GM12878 (cell line): ENCODE results near the gene C3orf49. TPM values are rescaled to one million over a fixed set of nuclear protein-coding genes. Genes with fewer than 3 reads are reported as not detected.

Source experiments
- ATAC-seq: fragments of 200-7000 bp; cut with Tn5 transposase; 3 replicates; pipeline ENCODE4 v1.9.1; 2020; ENCODE audit warnings: mild to moderate bottlenecking, moderate library complexity
- BruUV-seq: library from RNA; stranded (reverse); fragments of 400-500 nt; replicated peaks from 2 replicates; lab custom pipeline; 2021; lab: Mats Ljungman, UMichigan
- CTCF ChIA-PET: fragments of 300-600 bp; sonication (Branson Sonifier 250); formaldehyde crosslinking; extraction: SDS; loops from one replicate; lab custom pipeline; 2021; ENCODE audit warnings: inconsistent platforms; lab: Yijun Ruan, JAX
- POLR2A ChIA-PET: fragments of 350-600 bp; formaldehyde crosslinking; extraction: SDS; loops from one replicate; lab custom pipeline; 2021; ENCODE audit warnings: inconsistent platforms; lab: Charles Lee
- RAD21 ChIA-PET: fragments of 300-600 bp; sonication (Branson Sonifier 250); formaldehyde crosslinking; loops from one replicate; lab custom pipeline; 2023; ENCODE audit warnings: antibody characterized with exemption; ENCODE audit not compliant: unreplicated experiment; lab: Charles Lee
- SMC1A ChIA-PET: fragments of 300-600 bp; sonication (Branson Sonifier 250); formaldehyde crosslinking; loops from one replicate; lab custom pipeline; 2023; ENCODE audit not compliant: unreplicated experiment, uncharacterized antibody; lab: Charles Lee
- DNase-seq: peaks from one replicate; pipeline ENCODE4 v3.0.0-alpha.2; 2011; ENCODE audit warnings: low read depth, low spot score
- FAIRE-seq: peaks from 3 replicates; lab custom pipeline; 2011; peaks lifted over from hg19 to GRCh38; lab: Jason Lieb, UNC
- H2AFZ ChIP-seq: 2 replicates; pipeline ENCODE4 v1.6.0; 2011; ENCODE audit warnings: low read depth, low read length, control low read depth; ENCODE audit not compliant: control insufficient read depth
- H3K27ac ChIP-seq: 2 replicates; pipeline ENCODE4 v1.5.1; 2011; ENCODE audit warnings: control low read depth; ENCODE audit not compliant: control insufficient read depth, insufficient read depth
- H3K27me3 ChIP-seq, 2 experiments: replicated peaks in 1 of 2; 2 replicates each; pipeline versions ENCODE4 v1.6.0 to v1.6.1; 2011; ENCODE audit warnings: low read length in 1 of 2; ENCODE audit not compliant: control insufficient read depth in 2 of 2, insufficient read depth in 2 of 2
- H3K36me3 ChIP-seq, 2 experiments: 2 replicates each; pipeline ENCODE4 v1.5.1; 2011; ENCODE audit warnings: low read length in 1 of 2; ENCODE audit not compliant: control insufficient read depth in 2 of 2, insufficient read depth in 2 of 2
- H3K4me1 ChIP-seq: 2 replicates; pipeline ENCODE4 v1.6.1; 2011; ENCODE audit warnings: mild to moderate bottlenecking, low read length, moderate library complexity, mixed read lengths; ENCODE audit not compliant: control insufficient read depth, insufficient read depth
- H3K4me2 ChIP-seq: 2 replicates; pipeline ENCODE4 v1.6.0; 2011; ENCODE audit warnings: control low read depth; ENCODE audit not compliant: control insufficient read depth, insufficient read depth
- H3K4me3 ChIP-seq: fragments of 200-600 bp; sonication (generic); 2 replicates; pipeline ENCODE4 v1.5.1; 2016
- H3K79me2 ChIP-seq: 2 replicates; pipeline ENCODE4 v1.6.0; 2011; ENCODE audit warnings: low read length; ENCODE audit not compliant: control insufficient read depth, insufficient read depth
- H3K9ac ChIP-seq: 2 replicates; pipeline ENCODE4 v1.8.0; 2011; ENCODE audit warnings: low read length, control low read depth, mixed read lengths; ENCODE audit not compliant: control insufficient read depth, insufficient read depth
- H3K9me3 ChIP-seq: replicated peaks from 3 replicates; pipeline ENCODE4 v1.5.1; 2011; ENCODE audit warnings: mild to moderate bottlenecking, low read length; ENCODE audit not compliant: control insufficient read depth, insufficient read depth
- H4K20me1 ChIP-seq: 2 replicates; pipeline ENCODE4 v1.6.0; 2011; ENCODE audit not compliant: control insufficient read depth, insufficient read depth
- BRCA1 ChIP-seq: IDR thresholded peaks from 2 replicates; pipeline ENCODE4 v1.6.1; 2011; ENCODE audit warnings: low read depth, low read length, improper control_type of control experiment
- CHD4 ChIP-seq: fragments of 200-600 bp; sonication (generic); IDR thresholded peaks from 2 replicates; pipeline ENCODE4 v1.6.1; 2016; ENCODE audit warnings: mild to moderate bottlenecking
- DPF2 ChIP-seq: fragments of 450-650 bp; IDR thresholded peaks from 2 replicates; pipeline ENCODE4 v1.6.1; 2017; ENCODE audit warnings: mild to moderate bottlenecking
- IKZF1 ChIP-seq: fragments of 450-650 bp; conservative IDR thresholded peaks from 2 replicates; pipeline ENCODE4 v1.6.1; 2017; ENCODE audit warnings: antibody characterized with exemption, mild to moderate bottlenecking
- KLF5 ChIP-seq: fragments of 450-650 bp; IDR thresholded peaks from 2 replicates; pipeline ENCODE4 v1.6.1; 2014; ENCODE audit warnings: mild to moderate bottlenecking; ENCODE audit not compliant: partially characterized antibody
- LARP7 ChIP-seq: fragments of 450-650 bp; IDR thresholded peaks from 2 replicates; pipeline ENCODE4 v1.6.1; 2017; ENCODE audit warnings: mild to moderate bottlenecking
- MEF2B ChIP-seq: fragments of 450-650 bp; IDR thresholded peaks from 2 replicates; pipeline ENCODE4 v1.6.1; 2018; ENCODE audit warnings: mild to moderate bottlenecking, moderate library complexity; ENCODE audit not compliant: partially characterized antibody, poor library complexity, severe bottlenecking
- MXI1 ChIP-seq: fragments of 150-350 bp; IDR thresholded peaks from 2 replicates; pipeline ENCODE4 v1.6.1; 2011; ENCODE audit warnings: low read depth, mild to moderate bottlenecking, inconsistent platforms, low read length, improper control_type of control experiment
- NFXL1 ChIP-seq: fragments of 450-650 bp; IDR thresholded peaks from 2 replicates; pipeline ENCODE4 v1.6.1; 2017; ENCODE audit warnings: antibody characterized with exemption, mild to moderate bottlenecking, borderline replicate concordance
- PML ChIP-seq: IDR thresholded peaks from 2 replicates; pipeline ENCODE4 v1.6.1; 2012; ENCODE audit warnings: low read length, inconsistent platforms
- POLR2A ChIP-seq: IDR thresholded peaks from 2 replicates; pipeline ENCODE4 v1.6.1; 2011; ENCODE audit warnings: low read depth, mild to moderate bottlenecking, low read length
- RB1 ChIP-seq: fragments of 450-650 bp; formaldehyde crosslinking; IDR thresholded peaks from 2 replicates; pipeline ENCODE4 v1.6.1; 2017; ENCODE audit warnings: mild to moderate bottlenecking, borderline replicate concordance
- RFX5 ChIP-seq: IDR thresholded peaks from 2 replicates; pipeline ENCODE4 v1.6.1; 2011; ENCODE audit warnings: low read depth, low read length, improper control_type of control experiment
- SMAD1 ChIP-seq: fragments of 450-650 bp; IDR thresholded peaks from 2 replicates; pipeline ENCODE4 v1.6.1; 2018; ENCODE audit warnings: mild to moderate bottlenecking, low read depth; ENCODE audit not compliant: partially characterized antibody
- SMC3 ChIP-seq: IDR thresholded peaks from 2 replicates; pipeline ENCODE4 v1.6.1; 2011; ENCODE audit warnings: low read length, improper control_type of control experiment, borderline replicate concordance
- TAF1 ChIP-seq: IDR thresholded peaks from 2 replicates; pipeline ENCODE4 v1.6.1; 2011; ENCODE audit warnings: mild to moderate bottlenecking, low read depth, low read length, borderline replicate concordance
- YY1 ChIP-seq: IDR thresholded peaks from 2 replicates; pipeline ENCODE4 v1.6.1; 2011; ENCODE audit warnings: low read depth, mild to moderate bottlenecking, low read length
- WGBS: methylation state at CpG from one replicate; pipeline ENCODE4 v1.1.6; 2016; ENCODE audit warnings: low lambda C conversion rate; ENCODE audit not compliant: insufficient replicate concordance, insufficient coverage; ENCODE audit errors: missing lambda C conversion rate; 5-methylcytosine and 5-hydroxymethylcytosine counted together
- in situ Hi-C: fragments of 300-500 bp; cut with MboI; formaldehyde crosslinking; loops from 9 replicates; pipeline ENCODE4 v1.14.3; 2018; ENCODE audit warnings: mixed read lengths
- intact Hi-C: fragments of 100-400 bp; cut with micrococcal nuclease; formaldehyde crosslinking; loops from one replicate; pipeline ENCODE4 v1.14.2; 2022; ENCODE audit not compliant: unreplicated experiment
- polyA plus RNA-seq, 11 experiments: library from polyadenylated mRNA; depleted of rRNA in 4 of 11; unstranded in 6 of 11; stranded (reverse) in 5 of 11; fragments of >200 nt; fragmentation: Nextera tagmentation in 4 of 11; fragmentation: Illumina TruSeq in 1 of 11; extraction: Ambion mirVana in 4 of 11; extraction: Trizol in 1 of 11; gene quantifications; 1 replicate in 1 of 11; 2 replicates in 10 of 11; pipeline versions ENCODE4 v1.2.1 to v1.2.3, GENCODE V29; 2011 to 2016; ENCODE audit warnings: inconsistent platforms in 2 of 11, missing spikeins in 2 of 11, low read depth in 1 of 11
- total RNA-seq, 4 experiments: library from RNA; depleted of rRNA in 3 of 4; stranded (reverse); fragments of >200 nt in 3 of 4; fragmentation: Illumina TruSeq in 1 of 4; extraction: Trizol in 1 of 4; gene quantifications; 2 replicates each; pipeline versions ENCODE4 v1.2.1 to v1.2.3, GENCODE V29; 2013 to 2021
- TF ChIP-seq, protein P1 (sequence below): fragments of 450-650 bp; IDR thresholded peaks from 2 replicates; pipeline ENCODE4 v1.6.1; 2018; ENCODE audit warnings: borderline replicate concordance, mild to moderate bottlenecking; ENCODE audit not compliant: partially characterized antibody
- TF ChIP-seq, protein P2 (sequence below): fragments of 450-650 bp; IDR thresholded peaks from 2 replicates; pipeline ENCODE4 v1.6.1; 2017; ENCODE audit warnings: mild to moderate bottlenecking, moderate library complexity

The C3orf49 gene
- total and polyA plus RNA-seq, 10 of the 15 experiments (the other 5 are each of a cell fraction or from before 2014, with no cell fraction given): 0.21 TPM; not detected in 9

- ChIA-PET POLR2A (interaction anchor here (0.6 to 1.4 kb wide), 2 partner anchors 12 to 1846 kb away, joined by 3 to 5 read pairs; no protein-coding TSS in a partner anchor), SMC1A (no interaction called here), RAD21 (interaction anchor here (1.4 kb wide), 1 partner anchor 49 kb away, joined by 5 read pairs; the partner anchor contains the start of gene SCAANT1), CTCF (no interaction called here)
- in situ Hi-C loops (no loop called here), intact Hi-C loops (loop anchor here (2.0 kb wide), 1 partner anchor 47 kb away; no protein-coding TSS in a partner anchor)
- FAIRE-seq (no peak), DNase-seq (no peak), ATAC-seq (peak; percentile 78)
- Histone ChIP-seq H3K36me3 (no peaks in the 10 kb centered on the region), H3K9ac (peak within 1 kb of the TSS; percentile 95), H3K4me3 (peak within 1 kb of the TSS; percentile 100), H3K27ac (peak within 1 kb of the TSS; percentile 94), H3K79me2 (peaks cover 74% of the 10 kb centered on the region), H3K4me2 (peak within 1 kb of the TSS; percentile 86), H3K27me3 (no peaks in the 10 kb centered on the region), H3K4me1 (peaks cover 7% of the 10 kb centered on the region; the same call in 1 of the 2 replicates), H2AFZ (peak within 1 kb of the TSS; percentile 84), H3K9me3 (no peaks in the 10 kb centered on the region), H4K20me1 (no peaks in the 10 kb centered on the region)
- BruUV-seq: no TSS peak
- WGBS: under 1% methylated on average over 52 of the region's 98 CpGs
- TF ChIP-seq BRCA1 (no peak), SMAD1 (no peak), IKZF1 (peak; percentile 83), NFXL1 (peak; percentile 75), DPF2 (peak; percentile 74), RFX5 (no peak), YY1 (peak; percentile 51; the same call in 1 of the 2 replicates), CHD4 (no peak), KLF5 (no peak), PML (no peak), MEF2B (peak; percentile 62), RB1 (peak; percentile 87), TAF1 (peak; percentile 28; the same call in 1 of the 2 replicates), LARP7 (peak; percentile 72), POLR2A (peak; percentile 81), MXI1 (0 out of 2 replicates have a peak, but pooled peaks have one; percentile 65), SMC3 (no peak)
- TF ChIP-seq, protein P1, sequence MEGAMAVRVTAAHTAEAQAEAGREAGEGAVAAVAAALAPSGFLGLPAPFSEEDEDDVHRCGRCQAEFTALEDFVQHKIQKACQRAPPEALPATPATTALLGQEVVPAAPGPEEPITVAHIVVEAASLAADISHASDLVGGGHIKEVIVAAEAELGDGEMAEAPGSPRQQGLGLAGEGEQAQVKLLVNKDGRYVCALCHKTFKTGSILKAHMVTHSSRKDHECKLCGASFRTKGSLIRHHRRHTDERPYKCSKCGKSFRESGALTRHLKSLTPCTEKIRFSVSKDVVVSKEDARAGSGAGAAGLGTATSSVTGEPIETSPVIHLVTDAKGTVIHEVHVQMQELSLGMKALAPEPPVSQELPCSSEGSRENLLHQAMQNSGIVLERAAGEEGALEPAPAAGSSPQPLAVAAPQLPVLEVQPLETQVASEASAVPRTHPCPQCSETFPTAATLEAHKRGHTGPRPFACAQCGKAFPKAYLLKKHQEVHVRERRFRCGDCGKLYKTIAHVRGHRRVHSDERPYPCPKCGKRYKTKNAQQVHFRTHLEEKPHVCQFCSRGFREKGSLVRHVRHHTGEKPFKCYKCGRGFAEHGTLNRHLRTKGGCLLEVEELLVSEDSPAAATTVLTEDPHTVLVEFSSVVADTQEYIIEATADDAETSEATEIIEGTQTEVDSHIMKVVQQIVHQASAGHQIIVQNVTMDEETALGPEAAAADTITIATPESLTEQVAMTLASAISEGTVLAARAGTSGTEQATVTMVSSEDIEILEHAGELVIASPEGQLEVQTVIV: no peak
- TF ChIP-seq, protein P2, sequence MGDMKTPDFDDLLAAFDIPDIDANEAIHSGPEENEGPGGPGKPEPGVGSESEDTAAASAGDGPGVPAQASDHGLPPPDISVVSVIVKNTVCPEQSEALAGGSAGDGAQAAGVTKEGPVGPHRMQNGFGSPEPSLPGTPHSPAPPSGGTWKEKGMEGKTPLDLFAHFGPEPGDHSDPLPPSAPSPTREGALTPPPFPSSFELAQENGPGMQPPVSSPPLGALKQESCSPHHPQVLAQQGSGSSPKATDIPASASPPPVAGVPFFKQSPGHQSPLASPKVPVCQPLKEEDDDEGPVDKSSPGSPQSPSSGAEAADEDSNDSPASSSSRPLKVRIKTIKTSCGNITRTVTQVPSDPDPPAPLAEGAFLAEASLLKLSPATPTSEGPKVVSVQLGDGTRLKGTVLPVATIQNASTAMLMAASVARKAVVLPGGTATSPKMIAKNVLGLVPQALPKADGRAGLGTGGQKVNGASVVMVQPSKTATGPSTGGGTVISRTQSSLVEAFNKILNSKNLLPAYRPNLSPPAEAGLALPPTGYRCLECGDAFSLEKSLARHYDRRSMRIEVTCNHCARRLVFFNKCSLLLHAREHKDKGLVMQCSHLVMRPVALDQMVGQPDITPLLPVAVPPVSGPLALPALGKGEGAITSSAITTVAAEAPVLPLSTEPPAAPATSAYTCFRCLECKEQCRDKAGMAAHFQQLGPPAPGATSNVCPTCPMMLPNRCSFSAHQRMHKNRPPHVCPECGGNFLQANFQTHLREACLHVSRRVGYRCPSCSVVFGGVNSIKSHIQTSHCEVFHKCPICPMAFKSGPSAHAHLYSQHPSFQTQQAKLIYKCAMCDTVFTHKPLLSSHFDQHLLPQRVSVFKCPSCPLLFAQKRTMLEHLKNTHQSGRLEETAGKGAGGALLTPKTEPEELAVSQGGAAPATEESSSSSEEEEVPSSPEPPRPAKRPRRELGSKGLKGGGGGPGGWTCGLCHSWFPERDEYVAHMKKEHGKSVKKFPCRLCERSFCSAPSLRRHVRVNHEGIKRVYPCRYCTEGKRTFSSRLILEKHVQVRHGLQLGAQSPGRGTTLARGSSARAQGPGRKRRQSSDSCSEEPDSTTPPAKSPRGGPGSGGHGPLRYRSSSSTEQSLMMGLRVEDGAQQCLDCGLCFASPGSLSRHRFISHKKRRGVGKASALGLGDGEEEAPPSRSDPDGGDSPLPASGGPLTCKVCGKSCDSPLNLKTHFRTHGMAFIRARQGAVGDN: peak; percentile 75
Measured at GRCh38 chr3:63863150-63864007, 44.3 kb downstream of the C3orf49 start, which contains the start of the genes ATXN7 and THOC7. TSS of gene ATXN7 (plus strand) at chr3:63863867. CDS start at chr3:63912599, 48,732 bp downstream. TSS of gene THOC7 (minus strand) at chr3:63863805. CDS start at chr3:63863790, 15 bp downstream.
